H1 (cell line): ENCODE measurements around the gene CENPX. TPM values are rescaled to one million over a fixed set of nuclear protein-coding genes. Genes with fewer than 3 reads are reported as not detected.
A peak's percentile ranks its signal among the peaks of the same experiment; 100 is the strongest.

Experiments used
- CEBPB ChIP-seq: IDR thresholded peaks from 2 replicates; pipeline ENCODE4 v1.6.1; 2012; ENCODE audit warnings: low read depth, low read length
- CHD1 ChIP-seq: IDR thresholded peaks from 2 replicates; pipeline ENCODE4 v1.6.1; 2012; ENCODE audit warnings: low read depth, low read length, improper control_type of control experiment
- CREB1 ChIP-seq: IDR thresholded peaks from 2 replicates; pipeline ENCODE4 v1.6.1; 2012; ENCODE audit warnings: inconsistent platforms
- EZH2 ChIP-seq: fragments of 200-600 bp; sonication (generic); IDR thresholded peaks from 2 replicates; pipeline ENCODE4 v1.7.1; 2012; ENCODE audit warnings: low read depth, mild to moderate bottlenecking, moderate library complexity, low read length, inconsistent platforms; ENCODE audit not compliant: severe bottlenecking
- GTF2F1 ChIP-seq: IDR thresholded peaks from 2 replicates; pipeline ENCODE4 v1.6.1; 2012; ENCODE audit warnings: low read depth, low read length, improper control_type of control experiment, borderline replicate concordance
- POLR2A ChIP-seq, 2 experiments: IDR thresholded peaks; 1 replicate in 1 of 2; 2 replicates in 1 of 2; pipeline ENCODE4 v1.6.1; 2011; ENCODE audit warnings: low read depth in 2 of 2, low read length in 2 of 2, mild to moderate bottlenecking in 2 of 2; ENCODE audit errors: control extremely low read depth in 1 of 2
- SIN3A ChIP-seq, 2 experiments: IDR thresholded peaks in 1 of 2; conservative IDR thresholded peaks in 1 of 2; 2 replicates each; pipeline ENCODE4 v1.6.1; 2011 to 2012; ENCODE audit warnings: low read length in 2 of 2, improper control_type of control experiment in 1 of 2, low read depth in 1 of 2, mild to moderate bottlenecking in 1 of 2
- polyA plus RNA-seq, 7 experiments: library from polyadenylated mRNA; depleted of rRNA in 3 of 7; stranded (reverse) in 5 of 7; unstranded in 2 of 7; fragments of >200 nt in 5 of 7; fragments of 200-250 nt in 2 of 7; gene quantifications; 1 replicate in 5 of 7; 2 replicates in 1 of 7; 4 replicates in 1 of 7; pipeline versions ENCODE4 v1.2.1 to v1.2.3, GENCODE V29; 2011 to 2013; ENCODE audit warnings: missing spikeins in 2 of 7, mixed read lengths in 2 of 7
- total RNA-seq: library from RNA; stranded (reverse); fragmentation: NEBNext Ultra II Directional; extraction: Animal tissue kit (Norgen Biotek cat#: 25700); gene quantifications from 2 replicates; pipeline ENCODE4 v1.2.1, GENCODE V29; 2021
- TF ChIP-seq, protein P1 (sequence below): fragments of 300-600 bp; sonication (generic); IDR thresholded peaks from 2 replicates; pipeline ENCODE4 v1.7.1; 2012; ENCODE audit warnings: low read length, moderate library complexity, mild to moderate bottlenecking, inconsistent platforms; ENCODE audit not compliant: insufficient replicate concordance
- TF ChIP-seq, protein P2 (sequence below): IDR thresholded peaks from 2 replicates; pipeline ENCODE4 v1.6.1; 2011; ENCODE audit warnings: low read depth, mild to moderate bottlenecking, low read length; ENCODE audit not compliant: insufficient read depth

The CENPX gene
- total and polyA plus RNA-seq, 2 of the 8 experiments (the other 6 are each of a cell fraction or from before 2014, with no cell fraction given): 116 to 122 TPM

GRCh38 chr17:82030470-82031302 is 8.0 kb upstream of the CENPX start (continued):
- TF ChIP-seq, protein P1, sequence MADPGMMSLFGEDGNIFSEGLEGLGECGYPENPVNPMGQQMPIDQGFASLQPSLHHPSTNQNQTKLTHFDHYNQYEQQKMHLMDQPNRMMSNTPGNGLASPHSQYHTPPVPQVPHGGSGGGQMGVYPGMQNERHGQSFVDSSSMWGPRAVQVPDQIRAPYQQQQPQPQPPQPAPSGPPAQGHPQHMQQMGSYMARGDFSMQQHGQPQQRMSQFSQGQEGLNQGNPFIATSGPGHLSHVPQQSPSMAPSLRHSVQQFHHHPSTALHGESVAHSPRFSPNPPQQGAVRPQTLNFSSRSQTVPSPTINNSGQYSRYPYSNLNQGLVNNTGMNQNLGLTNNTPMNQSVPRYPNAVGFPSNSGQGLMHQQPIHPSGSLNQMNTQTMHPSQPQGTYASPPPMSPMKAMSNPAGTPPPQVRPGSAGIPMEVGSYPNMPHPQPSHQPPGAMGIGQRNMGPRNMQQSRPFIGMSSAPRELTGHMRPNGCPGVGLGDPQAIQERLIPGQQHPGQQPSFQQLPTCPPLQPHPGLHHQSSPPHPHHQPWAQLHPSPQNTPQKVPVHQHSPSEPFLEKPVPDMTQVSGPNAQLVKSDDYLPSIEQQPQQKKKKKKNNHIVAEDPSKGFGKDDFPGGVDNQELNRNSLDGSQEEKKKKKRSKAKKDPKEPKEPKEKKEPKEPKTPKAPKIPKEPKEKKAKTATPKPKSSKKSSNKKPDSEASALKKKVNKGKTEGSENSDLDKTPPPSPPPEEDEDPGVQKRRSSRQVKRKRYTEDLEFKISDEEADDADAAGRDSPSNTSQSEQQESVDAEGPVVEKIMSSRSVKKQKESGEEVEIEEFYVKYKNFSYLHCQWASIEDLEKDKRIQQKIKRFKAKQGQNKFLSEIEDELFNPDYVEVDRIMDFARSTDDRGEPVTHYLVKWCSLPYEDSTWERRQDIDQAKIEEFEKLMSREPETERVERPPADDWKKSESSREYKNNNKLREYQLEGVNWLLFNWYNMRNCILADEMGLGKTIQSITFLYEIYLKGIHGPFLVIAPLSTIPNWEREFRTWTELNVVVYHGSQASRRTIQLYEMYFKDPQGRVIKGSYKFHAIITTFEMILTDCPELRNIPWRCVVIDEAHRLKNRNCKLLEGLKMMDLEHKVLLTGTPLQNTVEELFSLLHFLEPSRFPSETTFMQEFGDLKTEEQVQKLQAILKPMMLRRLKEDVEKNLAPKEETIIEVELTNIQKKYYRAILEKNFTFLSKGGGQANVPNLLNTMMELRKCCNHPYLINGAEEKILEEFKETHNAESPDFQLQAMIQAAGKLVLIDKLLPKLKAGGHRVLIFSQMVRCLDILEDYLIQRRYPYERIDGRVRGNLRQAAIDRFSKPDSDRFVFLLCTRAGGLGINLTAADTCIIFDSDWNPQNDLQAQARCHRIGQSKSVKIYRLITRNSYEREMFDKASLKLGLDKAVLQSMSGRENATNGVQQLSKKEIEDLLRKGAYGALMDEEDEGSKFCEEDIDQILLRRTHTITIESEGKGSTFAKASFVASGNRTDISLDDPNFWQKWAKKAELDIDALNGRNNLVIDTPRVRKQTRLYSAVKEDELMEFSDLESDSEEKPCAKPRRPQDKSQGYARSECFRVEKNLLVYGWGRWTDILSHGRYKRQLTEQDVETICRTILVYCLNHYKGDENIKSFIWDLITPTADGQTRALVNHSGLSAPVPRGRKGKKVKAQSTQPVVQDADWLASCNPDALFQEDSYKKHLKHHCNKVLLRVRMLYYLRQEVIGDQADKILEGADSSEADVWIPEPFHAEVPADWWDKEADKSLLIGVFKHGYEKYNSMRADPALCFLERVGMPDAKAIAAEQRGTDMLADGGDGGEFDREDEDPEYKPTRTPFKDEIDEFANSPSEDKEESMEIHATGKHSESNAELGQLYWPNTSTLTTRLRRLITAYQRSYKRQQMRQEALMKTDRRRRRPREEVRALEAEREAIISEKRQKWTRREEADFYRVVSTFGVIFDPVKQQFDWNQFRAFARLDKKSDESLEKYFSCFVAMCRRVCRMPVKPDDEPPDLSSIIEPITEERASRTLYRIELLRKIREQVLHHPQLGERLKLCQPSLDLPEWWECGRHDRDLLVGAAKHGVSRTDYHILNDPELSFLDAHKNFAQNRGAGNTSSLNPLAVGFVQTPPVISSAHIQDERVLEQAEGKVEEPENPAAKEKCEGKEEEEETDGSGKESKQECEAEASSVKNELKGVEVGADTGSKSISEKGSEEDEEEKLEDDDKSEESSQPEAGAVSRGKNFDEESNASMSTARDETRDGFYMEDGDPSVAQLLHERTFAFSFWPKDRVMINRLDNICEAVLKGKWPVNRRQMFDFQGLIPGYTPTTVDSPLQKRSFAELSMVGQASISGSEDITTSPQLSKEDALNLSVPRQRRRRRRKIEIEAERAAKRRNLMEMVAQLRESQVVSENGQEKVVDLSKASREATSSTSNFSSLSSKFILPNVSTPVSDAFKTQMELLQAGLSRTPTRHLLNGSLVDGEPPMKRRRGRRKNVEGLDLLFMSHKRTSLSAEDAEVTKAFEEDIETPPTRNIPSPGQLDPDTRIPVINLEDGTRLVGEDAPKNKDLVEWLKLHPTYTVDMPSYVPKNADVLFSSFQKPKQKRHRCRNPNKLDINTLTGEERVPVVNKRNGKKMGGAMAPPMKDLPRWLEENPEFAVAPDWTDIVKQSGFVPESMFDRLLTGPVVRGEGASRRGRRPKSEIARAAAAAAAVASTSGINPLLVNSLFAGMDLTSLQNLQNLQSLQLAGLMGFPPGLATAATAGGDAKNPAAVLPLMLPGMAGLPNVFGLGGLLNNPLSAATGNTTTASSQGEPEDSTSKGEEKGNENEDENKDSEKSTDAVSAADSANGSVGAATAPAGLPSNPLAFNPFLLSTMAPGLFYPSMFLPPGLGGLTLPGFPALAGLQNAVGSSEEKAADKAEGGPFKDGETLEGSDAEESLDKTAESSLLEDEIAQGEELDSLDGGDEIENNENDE: no peak
- 0 out of 3 replicates have a peak, but pooled peaks of 1 of the 2 experiments have one; percentile 38 for TF ChIP-seq POLR2A (IDR thresholded peaks at IDR 0.05; ENCODE audit: control extremely low read depth in 1 of 2, low read depth in 2 of 2, low read length in 2 of 2)
- TF ChIP-seq EZH2: peak; percentile 23
- no peak for TF ChIP-seq GTF2F1
- TF ChIP-seq CEBPB: no peak
- TF ChIP-seq SIN3A (conservative IDR thresholded peaks at IDR 0.05 in 1 of 2, IDR thresholded peaks at IDR 0.05 in 1 of 2; ENCODE audit: low read depth in 1 of 2, low read length in 2 of 2): peak in 1 of 2 experiments; percentile 84; a peak in 2 of 4 replicates
- TF ChIP-seq, protein P2, sequence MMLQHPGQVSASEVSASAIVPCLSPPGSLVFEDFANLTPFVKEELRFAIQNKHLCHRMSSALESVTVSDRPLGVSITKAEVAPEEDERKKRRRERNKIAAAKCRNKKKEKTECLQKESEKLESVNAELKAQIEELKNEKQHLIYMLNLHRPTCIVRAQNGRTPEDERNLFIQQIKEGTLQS: no peak
- TF ChIP-seq CREB1: peak; percentile 58
- no peak for TF ChIP-seq CHD1
